Peyer's patch (tissue), 4 donors: Measurements from ENCODE around the gene ADTRP. TPM values are rescaled to one million over a fixed set of nuclear protein-coding genes. Genes with fewer than 3 reads are reported as not detected.

ENCODE experiments used
- DNase-seq, 3 donors: peaks; one replicate each; pipeline ENCODE4 v3.0.0-alpha.2; 2017 to 2019
- H3K27ac ChIP-seq, 4 donors: fragments of 200-600 bp; sonication (generic); one replicate each; pipeline ENCODE4 v1.5.1; 2016 to 2019
- H3K27me3 ChIP-seq, 2 donors: fragments of 200-600 bp; sonication (generic); one replicate each; pipeline ENCODE4 v1.5.1; 2019
- H3K36me3 ChIP-seq, 3 donors: fragments of 200-600 bp; sonication (generic); one replicate each; pipeline ENCODE4 v1.5.1; 2016 to 2019
- H3K4me1 ChIP-seq, 4 donors: fragments of 200-600 bp; sonication (generic); one replicate each; pipeline ENCODE4 v1.5.1; 2016 to 2019
- H3K4me3 ChIP-seq, 4 donors: fragments of 200-600 bp; sonication (generic); 1 replicate in 3 of 4; 2 replicates in 1 of 4; pipeline ENCODE4 v1.5.1; 2016 to 2019; ENCODE audit warnings: mild to moderate bottlenecking in 1 of 4
- H3K9me3 ChIP-seq, 4 donors: fragments of 200-600 bp; sonication (generic); one replicate each; pipeline ENCODE4 v1.5.1; 2016 to 2019; ENCODE audit warnings: mild to moderate bottlenecking in 1 of 4
- POLR2A ChIP-seq, 2 donors: fragments of 450-650 bp; IDR thresholded peaks; one replicate each; pipeline ENCODE4 v1.5.1; 2017; ENCODE audit warnings: antibody characterized with exemption in 2 of 2, mild to moderate bottlenecking in 2 of 2, moderate library complexity in 2 of 2
- total RNA-seq, 4 donors: library from RNA; depleted of rRNA; stranded (reverse); fragments of >200 nt; gene quantifications; one replicate each; pipeline ENCODE4 v1.1.0, GENCODE V29; 2016
- TF ChIP-seq, protein P1 (sequence below), 6 experiments: fragments of 450-650 bp in 4 of 6; fragments of 200-600 bp in 2 of 6; sonication (generic) in 1 of 6; IDR thresholded peaks; one replicate each; pipeline ENCODE4 v1.5.1; 2017 to 2019; ENCODE audit warnings: antibody characterized with exemption in 6 of 6, mild to moderate bottlenecking in 3 of 6, moderate library complexity in 1 of 6

Gene ADTRP
- total RNA-seq, 4 donors from 2014 or later: 33.8 to 187 (median 133) TPM

GRCh38 chr6:11812951-11813350 lies 34.3 kb upstream of the ADTRP start:
- Histone ChIP-seq H3K4me1 (peaks cover 0 to 11% (median 4%) of the 10 kb centered on the region in 4 donors), H3K36me3 (no peaks in the 10 kb centered on the region), H3K9me3 (no peaks in the 10 kb centered on the region), H3K4me3 (no peak overlapping the region), H3K27me3 (no peaks in the 10 kb centered on the region), H3K27ac (no peak overlapping the region)
- TF ChIP-seq, protein P1, sequence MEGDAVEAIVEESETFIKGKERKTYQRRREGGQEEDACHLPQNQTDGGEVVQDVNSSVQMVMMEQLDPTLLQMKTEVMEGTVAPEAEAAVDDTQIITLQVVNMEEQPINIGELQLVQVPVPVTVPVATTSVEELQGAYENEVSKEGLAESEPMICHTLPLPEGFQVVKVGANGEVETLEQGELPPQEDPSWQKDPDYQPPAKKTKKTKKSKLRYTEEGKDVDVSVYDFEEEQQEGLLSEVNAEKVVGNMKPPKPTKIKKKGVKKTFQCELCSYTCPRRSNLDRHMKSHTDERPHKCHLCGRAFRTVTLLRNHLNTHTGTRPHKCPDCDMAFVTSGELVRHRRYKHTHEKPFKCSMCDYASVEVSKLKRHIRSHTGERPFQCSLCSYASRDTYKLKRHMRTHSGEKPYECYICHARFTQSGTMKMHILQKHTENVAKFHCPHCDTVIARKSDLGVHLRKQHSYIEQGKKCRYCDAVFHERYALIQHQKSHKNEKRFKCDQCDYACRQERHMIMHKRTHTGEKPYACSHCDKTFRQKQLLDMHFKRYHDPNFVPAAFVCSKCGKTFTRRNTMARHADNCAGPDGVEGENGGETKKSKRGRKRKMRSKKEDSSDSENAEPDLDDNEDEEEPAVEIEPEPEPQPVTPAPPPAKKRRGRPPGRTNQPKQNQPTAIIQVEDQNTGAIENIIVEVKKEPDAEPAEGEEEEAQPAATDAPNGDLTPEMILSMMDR (IDR thresholded peaks at IDR 0.05): no peak
- no peak for TF ChIP-seq POLR2A (IDR thresholded peaks at IDR 0.05)
- no peak for DNase-seq

DNA sequence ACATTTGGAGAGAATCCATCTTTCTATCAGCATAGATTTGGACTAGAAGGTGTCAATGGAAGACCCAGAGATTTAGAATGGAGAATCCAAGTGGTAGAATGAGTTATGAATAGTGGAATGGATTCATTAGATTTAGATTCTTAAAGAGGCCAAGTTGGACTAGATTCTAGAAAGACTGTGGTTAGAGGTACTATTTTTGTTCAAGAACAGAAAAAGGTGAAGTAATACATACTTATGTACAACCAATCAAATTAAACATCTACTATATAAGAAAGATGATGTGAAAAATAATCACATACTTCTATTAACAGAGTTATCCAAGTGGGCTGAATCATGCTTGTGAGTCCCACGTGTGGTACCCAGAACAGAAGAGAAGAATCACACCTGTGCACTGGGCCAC lies 33.8 kb upstream of the ADTRP start:
- Histone ChIP-seq H3K4me3 (no peak overlapping the region), H3K9me3 (no peaks in the 10 kb centered on the region), H3K36me3 (no peaks in the 10 kb centered on the region), H3K27ac (no peak overlapping the region), H3K27me3 (no peaks in the 10 kb centered on the region), H3K4me1 (peaks cover 0 to 11% (median 4%) of the 10 kb centered on the region in 4 donors)
- no peak for DNase-seq
- TF ChIP-seq, protein P1 (IDR thresholded peaks at IDR 0.05): no peak
- no peak for TF ChIP-seq POLR2A (IDR thresholded peaks at IDR 0.05)

GRCh38 chr6:11811644-11812264 lies 33.2 kb upstream of the ADTRP start:
- Histone ChIP-seq H3K36me3 (no peaks in the 10 kb centered on the region), H3K4me1 (peaks cover 0 to 11% (median 4%) of the 10 kb centered on the region in 4 donors), H3K27me3 (no peaks in the 10 kb centered on the region), H3K4me3 (no peak overlapping the region), H3K27ac (no peak overlapping the region), H3K9me3 (no peaks in the 10 kb centered on the region)
- DNase-seq: no peak
- TF ChIP-seq, protein P1 (IDR thresholded peaks at IDR 0.05): no peak
- TF ChIP-seq POLR2A (IDR thresholded peaks at IDR 0.05): no peak

DNA sequence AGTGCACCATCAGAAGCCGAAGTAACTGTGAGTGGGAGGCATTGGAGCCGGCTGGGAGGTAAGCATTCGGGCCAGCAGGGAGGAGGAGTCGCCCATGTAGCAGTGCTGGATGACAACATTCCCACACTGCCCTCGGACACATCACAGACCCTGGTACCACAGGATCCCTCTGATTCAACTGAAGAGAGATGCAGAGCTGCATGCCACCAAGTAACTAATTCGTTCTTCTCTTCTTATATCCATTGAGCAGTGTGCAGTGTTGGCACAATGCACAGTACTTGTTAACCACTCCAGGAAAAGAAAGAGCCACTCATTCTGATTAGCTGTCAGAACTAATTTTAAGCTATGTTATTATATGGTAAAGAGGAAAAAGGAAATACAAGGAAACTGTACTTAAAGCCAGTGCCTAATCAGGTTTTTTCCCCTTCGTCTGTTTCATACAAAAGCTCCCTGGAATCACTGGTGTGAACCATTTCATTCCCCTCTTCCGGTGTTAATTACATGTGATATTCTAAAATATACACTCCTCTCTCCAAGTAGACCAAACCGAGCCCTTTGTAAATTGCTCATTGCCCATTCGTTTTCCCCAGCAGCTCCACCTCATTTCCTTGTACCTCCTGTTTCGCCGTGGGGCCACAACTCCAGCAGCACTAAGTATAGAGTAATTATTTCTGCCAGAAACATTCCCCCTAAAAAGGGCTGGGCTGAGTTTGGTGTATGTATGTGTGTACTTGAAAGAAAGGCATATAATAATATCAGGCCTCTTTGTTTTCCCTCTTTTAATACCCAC lies 32.4 kb upstream of the ADTRP start:
- Histone ChIP-seq H3K36me3 (no peaks in the 10 kb centered on the region), H3K9me3 (no peaks in the 10 kb centered on the region), H3K4me1 (peaks cover 0 to 11% (median 4%) of the 10 kb centered on the region in 4 donors), H3K4me3 (no peak overlapping the region), H3K27ac (no peak overlapping the region), H3K27me3 (no peaks in the 10 kb centered on the region)
- TF ChIP-seq, protein P1 (IDR thresholded peaks at IDR 0.05): no peak
- no peak for TF ChIP-seq POLR2A (IDR thresholded peaks at IDR 0.05)
- DNase-seq: no peak

DNA sequence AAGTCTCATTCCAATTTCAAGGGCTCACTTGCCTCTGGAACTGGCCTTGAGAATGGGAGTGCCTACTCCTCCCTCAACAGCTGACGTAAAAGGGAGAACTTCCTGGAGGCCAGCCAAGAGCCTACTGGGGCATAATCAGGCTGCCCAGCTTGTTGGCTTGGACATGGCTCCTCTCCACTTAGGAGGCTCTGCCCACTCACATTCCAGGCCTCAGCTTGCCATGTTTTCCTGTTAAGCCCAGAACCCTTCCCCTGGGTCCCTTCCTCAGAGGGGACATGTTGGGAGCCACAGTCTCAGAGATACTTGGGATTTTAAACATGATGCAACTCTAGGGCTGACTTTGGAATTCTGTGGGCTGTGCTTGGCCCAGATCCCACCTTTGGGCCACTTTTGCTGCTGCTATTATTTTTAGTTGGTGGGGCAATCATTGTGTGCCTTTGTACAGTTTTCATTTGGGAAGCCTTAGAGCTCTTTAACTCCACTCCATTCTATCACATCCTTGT lies 31.5 kb upstream of the ADTRP start:
- peaks cover 0 to 16% (median 4%) of the 10 kb centered on the region in 4 donors for H3K4me1 ChIP-seq
- no peak for TF ChIP-seq POLR2A (IDR thresholded peaks at IDR 0.05)
- TF ChIP-seq, protein P1 (IDR thresholded peaks at IDR 0.05): no peak
- no peaks in the 10 kb centered on the region for H3K9me3 ChIP-seq
- no peaks in the 10 kb centered on the region for H3K36me3 ChIP-seq
- peak in 2 of 3 donors; percentile 72 to 87 for DNase-seq
- H3K4me3 ChIP-seq: no peak overlapping the region
- H3K27ac ChIP-seq: peak overlapping the region in 2 of 4 donors; percentile 3 to 68
- H3K27me3 ChIP-seq: no peaks in the 10 kb centered on the region
